ENCODE data around the gene DNAAF2.
"Not testable (repeated sequence)": the region's sequence is repeated elsewhere in the genome, so short reads cannot be mapped to it uniquely, and the experiment has no call there.

DNAAF2 gene

GRCh38 chr14:49594347-49595091 lies 40.5 kb downstream of the DNAAF2 start:
- Histone ChIP-seq H3K27me3 (no peaks in the 10 kb centered on the region), H4K20me1 (no peaks in the 10 kb centered on the region), H3K9me3 (replicated peaks in 1 of 11) (no peaks in the 10 kb centered on the region), H3K4me3 (no peak overlapping the region), H3K27ac (no peak overlapping the region), H3K9ac (peak overlapping the region in 1 of 11 experiments; percentile 24; a peak in 1 of 22 replicates), H3K36me3 (no peaks in the 10 kb centered on the region), H3K4me2 (peak overlapping the region in 1 of 11 experiments; percentile 21; a peak in 1 of 22 replicates), H3K4me1 (peaks cover 16 to 26% (median 18%) of the 10 kb centered on the region in 10 experiments)
- no peak for TF ChIP-seq Cebpa-rat (IDR thresholded peaks at IDR 0.05)

- Histone ChIP-seq H3K4me2 (no peak overlapping the region), H3K4me1 (peaks cover 16 to 24% (median 18%) of the 10 kb centered on the region in 10 experiments), H3K9ac (no peak overlapping the region), H3K27ac (no peak overlapping the region), H3K36me3 (no peaks in the 10 kb centered on the region), H4K20me1 (no peaks in the 10 kb centered on the region), H3K9me3 (replicated peaks in 1 of 11) (no peaks in the 10 kb centered on the region), H3K27me3 (no peaks in the 10 kb centered on the region), H3K4me3 (no peak overlapping the region)
- no peak for TF ChIP-seq Cebpa-rat (IDR thresholded peaks at IDR 0.05)
These were observed 42.0 kb downstream of the DNAAF2 start for GRCh38 chr14:49593016-49593415.

GRCh38 chr14:49589387-49589786 lies 45.7 kb downstream of the DNAAF2 start:
- no peak for TF ChIP-seq Cebpa-rat (IDR thresholded peaks at IDR 0.05)
- peaks cover 10 to 16% (median 13%) of the 10 kb centered on the region in 11 experiments; a peak in 21 of 22 replicates for H4K20me1 ChIP-seq
- peaks cover 2 to 18% (median 7%) of the 10 kb centered on the region in 10 experiments for H3K4me1 ChIP-seq
- no peak overlapping the region for H3K4me2 ChIP-seq
- H3K9me3 ChIP-seq (replicated peaks in 1 of 11), result no peaks in the 10 kb centered on the region
- H3K9ac ChIP-seq, result no peak overlapping the region
- H3K27me3 ChIP-seq, result no peaks in the 10 kb centered on the region
- H3K36me3 ChIP-seq, result peaks cover 6 to 12% (median 10%) of the 10 kb centered on the region in 11 experiments; a peak in 21 of 22 replicates
- H3K27ac ChIP-seq, result no peak overlapping the region
- H3K4me3 ChIP-seq, result no peak overlapping the region

GRCh38 chr14:49586673-49587460 lies 48.2 kb downstream of the DNAAF2 start:
- Histone ChIP-seq H3K9me3 (replicated peaks in 1 of 11) (no peaks in the 10 kb centered on the region), H3K27me3 (no peaks in the 10 kb centered on the region), H3K4me1 (peaks cover 14 to 43% (median 26%) of the 10 kb centered on the region in 10 experiments), H3K27ac (peak overlapping the region; percentile 50 to 100 (median 98); a peak in 21 of 22 replicates), H4K20me1 (peaks cover 35 to 42% (median 38%) of the 10 kb centered on the region in 11 experiments), H3K36me3 (peaks cover 31 to 37% (median 36%) of the 10 kb centered on the region in 11 experiments), H3K4me2 (peak overlapping the region in 6 of 11 experiments; percentile 33 to 62 (median 45); a peak in 8 of 22 replicates), H3K4me3 (peak overlapping the region; percentile 78 to 93 (median 88)), H3K9ac (peak overlapping the region; percentile 25 to 100 (median 98); a peak in 20 of 22 replicates)
- no peak for TF ChIP-seq Cebpa-rat (IDR thresholded peaks at IDR 0.05)

- Histone ChIP-seq H3K27ac (peak within 1 kb of the TSS; percentile 91 to 100 (median 98)), H3K4me2 (peak within 1 kb of the TSS; percentile 86 to 98 (median 93)), H3K4me1 (peaks cover 14 to 51% (median 29%) of the 10 kb centered on the region in 10 experiments), H3K36me3 (peaks cover 38 to 45% (median 44%) of the 10 kb centered on the region in 11 experiments), H3K4me3 (peak within 1 kb of the TSS; percentile 78 to 93 (median 88)), H3K9ac (peak within 1 kb of the TSS; percentile 97 to 100 (median 98)), H3K9me3 (replicated peaks in 1 of 11) (no peaks in the 10 kb centered on the region), H3K27me3 (no peaks in the 10 kb centered on the region), H4K20me1 (peaks cover 43 to 50% (median 46%) of the 10 kb centered on the region in 11 experiments)
- no peak for TF ChIP-seq Cebpa-rat (IDR thresholded peaks at IDR 0.05)
These were observed 49.0 kb downstream of the DNAAF2 start, which contains the start of gene RPS29 for GRCh38 chr14:49585803-49586672. RPS29 (minus strand) TSS chr14:49586380; CDS start chr14:49586346, 34 bp downstream.

GRCh38 chr14:49584981-49585640 lies 49.9 kb downstream of the DNAAF2 start:
- H3K9me3 ChIP-seq (replicated peaks in 1 of 11); H3K27me3 ChIP-seq: not testable (repeated sequence)
- H3K9ac ChIP-seq, result peak overlapping the region; percentile 97 to 100 (median 98)
- peak overlapping the region; percentile 86 to 98 (median 93) for H3K4me2 ChIP-seq
- peak overlapping the region; percentile 78 to 93 (median 88) for H3K4me3 ChIP-seq
- peak overlapping the region; percentile 91 to 100 (median 98) for H3K27ac ChIP-seq
- peaks cover 14 to 60% (median 32%) of the 10 kb centered on the region in 10 experiments for H3K4me1 ChIP-seq
- peaks cover 52 to 59% (median 55%) of the 10 kb centered on the region in 11 experiments for H4K20me1 ChIP-seq
- peaks cover 38 to 55% (median 51%) of the 10 kb centered on the region in 11 experiments for H3K36me3 ChIP-seq

- Histone ChIP-seq H3K4me1 (peaks cover 17 to 70% (median 34%) of the 10 kb centered on the region in 10 experiments), H3K36me3 (peaks cover 44 to 65% (median 59%) of the 10 kb centered on the region in 11 experiments), H3K27me3 (no peaks in the 10 kb centered on the region), H3K4me3 (peak overlapping the region; percentile 78 to 93 (median 88); a peak in 19 of 20 replicates), H4K20me1 (peaks cover 63 to 70% (median 66%) of the 10 kb centered on the region in 11 experiments), H3K27ac (peak overlapping the region in 10 of 11 experiments; percentile 96 to 100 (median 98); a peak in 17 of 22 replicates), H3K9ac (peak overlapping the region; percentile 97 to 100 (median 98)), H3K9me3 (replicated peaks in 1 of 11) (no peaks in the 10 kb centered on the region), H3K4me2 (peak overlapping the region; percentile 86 to 98 (median 93))
- no peak for TF ChIP-seq Cebpa-rat (IDR thresholded peaks at IDR 0.05)
These were observed 51.0 kb downstream of the DNAAF2 start for GRCh38 chr14:49584058-49584457.

All from BLaER1 treated with 17β-estradiol and CSF1 and Interleukin-3, amounts not matched to agents 10 nM and 100 nM (cell line).